PC-9 (cell line): ENCODE results near the gene CEP78.

ENCODE experiments used
- EZH2 ChIP-seq: fragments of 200-600 bp; sonication (generic); IDR thresholded peaks from 2 replicates; pipeline ENCODE4 v1.8.0; 2017; ENCODE audit warnings: antibody characterized with exemption, low read depth
- TF ChIP-seq, protein P1 (sequence below): fragments of 200-600 bp; sonication (generic); conservative IDR thresholded peaks from 2 replicates; pipeline ENCODE4 v1.6.1; 2017; ENCODE audit warnings: mixed run types, antibody characterized with exemption, mild to moderate bottlenecking, moderate library complexity

DNA sequence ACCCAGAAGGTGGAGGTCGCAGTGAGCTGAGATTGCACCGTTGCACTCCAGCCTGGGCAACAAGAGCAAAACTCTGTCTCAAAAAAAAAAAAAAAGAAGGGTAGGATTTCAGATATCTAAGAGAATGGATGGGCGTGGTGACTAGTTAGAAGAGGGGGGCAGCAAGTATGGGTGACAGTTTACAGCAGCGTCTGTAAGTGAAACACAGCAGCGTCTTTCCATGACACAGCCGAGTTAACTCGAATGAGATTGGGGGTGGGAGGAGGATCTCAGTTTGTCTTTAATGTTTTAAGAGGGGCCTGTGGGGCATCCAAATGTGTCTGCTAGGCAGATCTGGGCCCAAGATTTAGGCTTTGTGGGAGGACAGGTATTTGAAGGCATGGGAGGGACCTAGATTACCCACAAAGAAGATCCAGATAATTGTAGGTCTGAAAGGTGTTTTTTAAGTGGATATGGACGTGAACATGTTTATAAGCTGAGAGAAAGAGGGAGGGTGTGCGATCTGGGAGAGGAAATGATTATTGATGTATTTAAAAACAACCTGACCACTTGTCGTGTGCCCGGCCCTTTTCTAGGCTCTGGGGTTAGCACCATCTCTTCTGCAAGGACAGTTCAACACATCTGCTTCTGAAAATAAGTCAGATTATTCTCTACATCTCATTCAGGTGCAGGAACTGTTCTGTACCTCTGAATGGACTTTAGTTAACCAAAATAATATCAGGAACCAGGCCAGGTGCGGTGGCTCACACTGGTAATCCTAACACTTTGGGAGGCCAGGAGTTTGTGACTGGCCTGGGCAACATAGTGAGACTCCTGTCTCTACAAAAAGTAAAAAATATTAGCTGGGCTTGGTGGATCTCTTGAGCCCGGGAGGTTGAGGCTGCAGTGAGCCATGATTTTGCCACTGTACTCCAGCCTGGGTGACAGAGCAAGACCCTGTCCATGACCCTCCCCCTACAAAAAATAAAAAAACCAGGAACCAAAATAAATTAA lies 2.5 kb downstream of the CEP78 start:
- TF ChIP-seq EZH2: no peak
- TF ChIP-seq, protein P1, sequence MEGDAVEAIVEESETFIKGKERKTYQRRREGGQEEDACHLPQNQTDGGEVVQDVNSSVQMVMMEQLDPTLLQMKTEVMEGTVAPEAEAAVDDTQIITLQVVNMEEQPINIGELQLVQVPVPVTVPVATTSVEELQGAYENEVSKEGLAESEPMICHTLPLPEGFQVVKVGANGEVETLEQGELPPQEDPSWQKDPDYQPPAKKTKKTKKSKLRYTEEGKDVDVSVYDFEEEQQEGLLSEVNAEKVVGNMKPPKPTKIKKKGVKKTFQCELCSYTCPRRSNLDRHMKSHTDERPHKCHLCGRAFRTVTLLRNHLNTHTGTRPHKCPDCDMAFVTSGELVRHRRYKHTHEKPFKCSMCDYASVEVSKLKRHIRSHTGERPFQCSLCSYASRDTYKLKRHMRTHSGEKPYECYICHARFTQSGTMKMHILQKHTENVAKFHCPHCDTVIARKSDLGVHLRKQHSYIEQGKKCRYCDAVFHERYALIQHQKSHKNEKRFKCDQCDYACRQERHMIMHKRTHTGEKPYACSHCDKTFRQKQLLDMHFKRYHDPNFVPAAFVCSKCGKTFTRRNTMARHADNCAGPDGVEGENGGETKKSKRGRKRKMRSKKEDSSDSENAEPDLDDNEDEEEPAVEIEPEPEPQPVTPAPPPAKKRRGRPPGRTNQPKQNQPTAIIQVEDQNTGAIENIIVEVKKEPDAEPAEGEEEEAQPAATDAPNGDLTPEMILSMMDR: no peak
